ENCODE results near the gene IGSF3.

The IGSF3 gene

DNA sequence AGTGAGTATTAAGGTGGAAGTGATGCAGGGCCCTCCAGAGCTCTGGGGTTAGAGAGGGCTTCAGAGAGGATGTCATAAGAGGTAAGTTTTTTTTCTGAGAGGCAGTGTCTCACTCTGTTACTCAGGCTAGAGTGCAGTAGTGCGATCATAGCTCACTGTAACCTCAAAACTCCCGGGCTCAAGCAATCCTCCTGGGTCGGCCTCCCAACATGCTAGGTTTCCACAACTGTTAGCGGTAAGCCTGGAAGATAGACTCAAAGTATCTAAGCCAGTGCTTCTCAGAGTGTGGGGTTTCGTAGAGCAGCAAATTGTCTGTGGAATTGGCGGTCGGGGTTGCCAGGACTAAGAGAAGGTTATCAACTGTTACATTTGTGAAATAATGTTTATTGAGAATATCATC lies 18.6 kb upstream of the IGSF3 start:
- no peak for DNase-seq (ENCODE audit: low spot score)
- TF ChIP-seq, protein P1, sequence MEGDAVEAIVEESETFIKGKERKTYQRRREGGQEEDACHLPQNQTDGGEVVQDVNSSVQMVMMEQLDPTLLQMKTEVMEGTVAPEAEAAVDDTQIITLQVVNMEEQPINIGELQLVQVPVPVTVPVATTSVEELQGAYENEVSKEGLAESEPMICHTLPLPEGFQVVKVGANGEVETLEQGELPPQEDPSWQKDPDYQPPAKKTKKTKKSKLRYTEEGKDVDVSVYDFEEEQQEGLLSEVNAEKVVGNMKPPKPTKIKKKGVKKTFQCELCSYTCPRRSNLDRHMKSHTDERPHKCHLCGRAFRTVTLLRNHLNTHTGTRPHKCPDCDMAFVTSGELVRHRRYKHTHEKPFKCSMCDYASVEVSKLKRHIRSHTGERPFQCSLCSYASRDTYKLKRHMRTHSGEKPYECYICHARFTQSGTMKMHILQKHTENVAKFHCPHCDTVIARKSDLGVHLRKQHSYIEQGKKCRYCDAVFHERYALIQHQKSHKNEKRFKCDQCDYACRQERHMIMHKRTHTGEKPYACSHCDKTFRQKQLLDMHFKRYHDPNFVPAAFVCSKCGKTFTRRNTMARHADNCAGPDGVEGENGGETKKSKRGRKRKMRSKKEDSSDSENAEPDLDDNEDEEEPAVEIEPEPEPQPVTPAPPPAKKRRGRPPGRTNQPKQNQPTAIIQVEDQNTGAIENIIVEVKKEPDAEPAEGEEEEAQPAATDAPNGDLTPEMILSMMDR (IDR thresholded peaks at IDR 0.05; ENCODE audit: extremely low read depth, missing control alignments), result no peak

DNA sequence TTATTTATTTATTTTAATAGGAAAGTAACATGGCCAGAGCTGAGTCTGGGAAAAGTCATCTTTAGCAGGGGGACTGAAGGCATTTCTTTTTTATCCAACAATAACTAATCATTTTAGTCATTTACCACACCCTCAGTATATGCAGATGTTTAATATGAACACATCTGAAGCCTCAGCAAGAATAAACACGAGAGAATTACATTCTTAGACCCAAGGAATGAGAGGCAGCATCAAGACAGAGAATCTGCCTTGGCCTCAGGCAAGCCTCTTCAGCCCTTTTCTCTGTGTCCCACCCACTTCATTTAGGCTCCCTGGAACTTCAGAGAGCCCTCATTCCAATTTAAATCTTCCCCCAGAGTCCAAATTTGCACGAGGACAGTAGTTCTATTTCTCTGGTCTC lies 17.0 kb upstream of the IGSF3 start:
- TF ChIP-seq, protein P1 (IDR thresholded peaks at IDR 0.05; ENCODE audit: extremely low read depth, missing control alignments), result no peak
- DNase-seq (ENCODE audit: low spot score), result no peak

DNA sequence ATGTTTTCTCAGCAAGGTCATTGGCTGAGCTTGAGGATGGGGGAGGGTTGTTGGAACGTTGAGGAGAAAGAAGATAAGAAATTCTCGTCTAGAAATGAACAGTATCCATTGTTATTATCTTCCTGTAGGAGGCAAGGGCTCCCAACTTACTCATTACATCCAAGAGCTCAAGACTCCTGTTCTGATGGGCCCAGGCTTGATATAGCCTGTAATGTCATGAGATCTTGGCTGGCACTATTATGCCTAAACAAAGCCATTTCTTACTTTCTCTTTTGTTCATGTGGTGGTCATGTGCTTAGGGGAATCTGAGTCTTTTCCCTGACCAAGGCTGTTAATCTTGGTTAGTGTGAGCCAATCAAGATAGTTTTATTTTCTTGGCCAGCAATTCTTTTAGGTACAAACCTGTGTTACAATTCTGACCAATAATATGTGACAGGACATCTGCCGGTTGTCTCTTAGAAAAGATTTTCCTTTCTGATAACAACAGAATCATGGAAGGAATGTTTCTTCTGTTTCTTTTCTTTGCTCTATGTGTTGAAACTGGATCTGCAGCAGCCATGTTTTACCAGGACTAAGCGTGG lies 15.2 kb upstream of the IGSF3 start:
- TF ChIP-seq, protein P1 (IDR thresholded peaks at IDR 0.05; ENCODE audit: extremely low read depth, missing control alignments), result no peak
- DNase-seq (ENCODE audit: low spot score), result no peak

DNA sequence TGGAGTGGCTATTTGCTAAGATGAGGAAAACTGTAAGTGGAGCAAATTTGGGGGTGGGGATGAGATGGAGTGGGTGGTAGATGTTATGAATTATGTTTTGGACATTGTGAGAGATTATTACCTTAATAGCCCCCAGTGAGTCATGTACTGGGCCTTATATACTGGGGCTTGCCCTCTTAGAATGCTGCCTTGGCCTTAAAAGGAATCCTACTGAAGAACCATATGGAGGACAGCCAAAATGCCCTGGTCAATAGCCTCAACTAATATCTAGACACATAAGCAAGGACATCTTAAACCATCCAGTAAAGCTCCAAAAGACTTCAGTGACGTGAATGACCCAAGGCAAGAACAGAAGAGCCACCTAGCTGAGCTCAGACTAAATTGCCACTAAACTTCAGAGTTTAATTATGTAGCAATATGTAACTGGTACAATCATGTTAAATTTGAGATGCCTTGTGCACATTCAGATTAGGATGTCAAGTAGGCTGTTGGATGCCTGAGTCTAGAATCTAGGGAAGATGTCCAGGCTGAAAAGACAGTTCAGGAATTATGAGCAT lies 13.9 kb upstream of the IGSF3 start:
- TF ChIP-seq, protein P1 (IDR thresholded peaks at IDR 0.05; ENCODE audit: extremely low read depth, missing control alignments), result no peak
- DNase-seq (ENCODE audit: low spot score), result no peak

DNA sequence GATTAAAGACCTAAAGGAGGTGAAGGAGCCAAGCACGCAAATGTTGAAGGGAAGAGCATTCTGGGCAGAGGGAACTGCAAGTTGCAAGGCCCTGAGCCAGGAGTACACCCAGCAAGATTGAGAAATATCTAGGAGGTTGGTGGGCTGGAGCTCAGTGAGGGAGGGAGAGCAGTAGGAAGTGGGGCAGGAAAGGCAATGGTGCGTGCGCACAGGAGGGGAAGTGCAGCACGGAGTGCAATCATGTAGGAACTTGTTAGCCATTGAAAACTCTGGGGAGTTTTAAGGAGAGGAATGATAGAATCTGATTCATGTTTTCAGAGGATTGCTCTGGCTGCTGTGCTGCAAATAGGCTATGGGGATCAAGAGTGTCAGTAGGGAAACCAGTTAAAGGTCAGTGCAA lies 13.2 kb upstream of the IGSF3 start:
- TF ChIP-seq, protein P1 (IDR thresholded peaks at IDR 0.05; ENCODE audit: extremely low read depth, missing control alignments), result no peak
- DNase-seq (ENCODE audit: low spot score), result no peak

DNA sequence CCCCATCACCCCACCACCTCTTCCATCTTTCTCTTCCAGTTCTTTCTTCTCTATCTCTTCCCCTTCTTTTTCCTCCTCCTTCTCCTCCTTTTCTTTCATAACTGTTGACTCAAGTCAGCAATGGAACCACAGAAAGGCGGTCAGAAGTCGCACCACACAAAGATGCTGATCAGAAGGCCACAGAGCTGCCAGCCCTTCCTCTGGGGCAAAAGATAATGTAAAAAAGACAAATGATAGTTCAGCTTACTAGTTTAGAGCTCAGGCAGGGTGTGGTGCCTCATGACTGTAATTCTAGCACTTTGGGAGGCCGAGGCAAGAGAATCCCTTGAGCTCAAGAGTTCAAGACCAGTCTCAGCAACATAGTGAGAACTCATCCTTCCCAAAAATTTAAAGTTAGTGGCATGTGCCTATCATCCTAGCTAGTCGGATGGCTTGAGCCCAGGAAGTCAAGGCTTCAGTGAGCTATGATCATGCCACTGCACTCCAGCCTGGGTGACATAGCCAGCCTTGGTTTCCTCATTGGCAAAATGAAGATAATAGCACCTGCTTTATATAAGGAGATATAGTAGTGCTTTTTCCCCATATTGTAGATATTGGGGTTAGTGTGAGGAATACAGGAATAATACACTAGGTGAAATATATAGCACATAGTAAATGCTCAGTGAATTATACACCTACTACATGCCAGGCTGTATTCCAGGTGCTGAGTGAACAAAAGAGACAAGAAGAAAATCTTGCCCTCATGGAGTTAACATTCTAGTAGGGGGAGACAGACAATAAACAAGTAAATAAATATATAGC lies 12.5 kb upstream of the IGSF3 start:
- TF ChIP-seq, protein P1 (IDR thresholded peaks at IDR 0.05; ENCODE audit: extremely low read depth, missing control alignments), result no peak
- DNase-seq (ENCODE audit: low spot score), result no peak

DNA sequence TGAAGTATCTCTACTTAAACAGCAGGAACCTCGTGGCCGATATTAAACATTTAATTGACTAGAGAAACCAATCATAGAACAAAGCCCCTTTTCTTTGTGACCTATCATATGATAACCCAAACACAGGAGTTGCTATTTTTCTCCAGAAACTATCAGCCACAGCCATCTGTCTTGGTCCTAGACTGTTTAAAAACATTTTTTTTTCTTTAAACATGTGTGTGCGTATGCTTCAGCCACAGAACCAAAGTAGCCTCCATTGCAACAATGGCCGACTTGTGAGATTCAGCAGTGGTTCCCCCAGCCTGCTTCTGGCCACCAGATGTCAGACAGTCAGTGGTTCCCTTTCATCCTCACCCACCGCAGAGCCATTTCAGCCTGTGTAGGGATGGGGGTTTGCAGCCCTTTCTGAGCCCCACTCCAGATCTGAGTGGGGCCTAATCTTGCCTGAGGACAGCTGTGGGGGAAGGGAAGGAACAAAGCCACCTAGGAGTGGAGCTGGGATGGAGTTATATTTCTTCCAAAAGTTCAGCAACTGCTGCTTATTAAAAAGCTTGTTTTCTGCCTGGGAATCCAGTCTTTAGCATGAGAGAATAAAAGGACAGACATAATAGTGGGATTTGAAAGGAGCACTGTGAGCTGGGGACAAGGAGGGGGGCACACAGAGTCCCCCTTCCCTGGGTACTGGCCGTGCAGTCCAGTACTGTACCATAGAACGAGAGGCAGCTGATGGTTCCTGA lies 11.7 kb upstream of the IGSF3 start:
- TF ChIP-seq, protein P1 (IDR thresholded peaks at IDR 0.05; ENCODE audit: extremely low read depth, missing control alignments), result no peak
- no peak for DNase-seq (ENCODE audit: low spot score)

All from GM20000 (cell line).